ENCODE results near the gene POU2AF2.

GRCh38 chr11:111221208-111221607 is 24.3 kb upstream of the POU2AF2 start:
- TF ChIP-seq CTCF (IDR thresholded peaks at IDR 0.05) (no peak), POLR2AphosphoS5 (IDR thresholded peaks at IDR 0.05) (no peak), EP300 (IDR thresholded peaks at IDR 0.05) (no peak), POLR2A (IDR thresholded peaks at IDR 0.05) (no peak)
